ENCODE results near the gene DSG1.

DNA sequence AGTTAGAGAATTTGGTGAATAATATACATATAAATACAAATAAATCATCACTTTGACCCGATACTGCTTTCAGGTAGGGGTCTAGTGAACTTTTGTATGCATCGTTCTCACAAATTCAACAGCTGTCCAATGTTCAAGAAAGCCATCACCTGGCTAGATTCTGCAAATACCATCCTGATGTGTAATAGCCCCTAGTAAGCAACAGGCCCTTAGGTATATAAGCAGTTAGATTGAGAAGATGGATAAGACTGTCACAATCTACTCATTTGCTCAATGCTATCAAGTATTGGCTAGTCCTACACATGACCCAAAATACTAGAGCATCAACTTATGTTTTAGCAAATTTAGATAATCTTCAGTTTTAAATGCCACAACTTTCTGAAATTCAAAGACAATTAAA, 20.7 kb upstream of the DSG1 start:
- TF ChIP-seq, protein P1, sequence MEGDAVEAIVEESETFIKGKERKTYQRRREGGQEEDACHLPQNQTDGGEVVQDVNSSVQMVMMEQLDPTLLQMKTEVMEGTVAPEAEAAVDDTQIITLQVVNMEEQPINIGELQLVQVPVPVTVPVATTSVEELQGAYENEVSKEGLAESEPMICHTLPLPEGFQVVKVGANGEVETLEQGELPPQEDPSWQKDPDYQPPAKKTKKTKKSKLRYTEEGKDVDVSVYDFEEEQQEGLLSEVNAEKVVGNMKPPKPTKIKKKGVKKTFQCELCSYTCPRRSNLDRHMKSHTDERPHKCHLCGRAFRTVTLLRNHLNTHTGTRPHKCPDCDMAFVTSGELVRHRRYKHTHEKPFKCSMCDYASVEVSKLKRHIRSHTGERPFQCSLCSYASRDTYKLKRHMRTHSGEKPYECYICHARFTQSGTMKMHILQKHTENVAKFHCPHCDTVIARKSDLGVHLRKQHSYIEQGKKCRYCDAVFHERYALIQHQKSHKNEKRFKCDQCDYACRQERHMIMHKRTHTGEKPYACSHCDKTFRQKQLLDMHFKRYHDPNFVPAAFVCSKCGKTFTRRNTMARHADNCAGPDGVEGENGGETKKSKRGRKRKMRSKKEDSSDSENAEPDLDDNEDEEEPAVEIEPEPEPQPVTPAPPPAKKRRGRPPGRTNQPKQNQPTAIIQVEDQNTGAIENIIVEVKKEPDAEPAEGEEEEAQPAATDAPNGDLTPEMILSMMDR (IDR thresholded peaks at IDR 0.05): no peak
- TF ChIP-seq POLR2A (IDR thresholded peaks at IDR 0.05): no peak
- TF ChIP-seq POLR2AphosphoS5 (IDR thresholded peaks at IDR 0.05): no peak

Data from prostate gland (tissue), 2 donors.